NCI-H2227 (cell line): ENCODE measurements around the gene PEX13.
A peak's percentile ranks its signal among the peaks of the same experiment; 100 is the strongest.
"Not testable (repeated sequence)": the region's sequence is repeated elsewhere in the genome, so short reads cannot be mapped to it uniquely, and the experiment has no call there.

ENCODE experiments used
- DNase-seq: peaks from one replicate; lab custom pipeline; 2025; ENCODE audit not compliant: unreplicated experiment; lab: John Stamatoyannopoulos, UW

Gene PEX13

DNA sequence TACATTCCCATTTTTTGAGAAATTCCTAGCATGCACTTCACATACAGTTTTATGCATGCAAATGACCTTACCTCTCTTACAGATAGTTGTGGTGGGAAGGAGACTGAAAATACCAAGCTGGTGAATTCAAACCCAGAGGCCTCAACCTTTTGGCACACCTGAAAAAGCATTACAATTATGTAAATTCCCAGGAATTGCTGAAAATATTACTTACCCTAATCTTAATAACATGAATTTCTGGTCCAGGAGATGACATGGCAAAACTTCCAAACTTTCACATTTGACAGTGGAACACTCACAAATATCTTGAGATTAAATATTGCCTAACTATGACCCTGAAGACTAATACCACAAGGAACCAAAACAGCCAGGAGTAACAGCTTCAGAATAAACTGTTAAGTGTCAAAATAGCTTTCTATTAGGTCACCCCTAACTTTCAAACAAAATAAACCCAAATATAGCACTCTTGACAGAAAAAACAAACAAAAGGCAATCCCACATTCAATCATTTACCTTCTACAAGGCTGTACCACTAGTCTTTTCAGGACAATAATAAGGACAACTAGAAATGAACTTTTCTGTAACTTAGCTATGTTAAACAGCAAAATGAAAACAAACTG, 10.9 kb upstream of the PEX13 start:
- no peak for DNase-seq

DNA sequence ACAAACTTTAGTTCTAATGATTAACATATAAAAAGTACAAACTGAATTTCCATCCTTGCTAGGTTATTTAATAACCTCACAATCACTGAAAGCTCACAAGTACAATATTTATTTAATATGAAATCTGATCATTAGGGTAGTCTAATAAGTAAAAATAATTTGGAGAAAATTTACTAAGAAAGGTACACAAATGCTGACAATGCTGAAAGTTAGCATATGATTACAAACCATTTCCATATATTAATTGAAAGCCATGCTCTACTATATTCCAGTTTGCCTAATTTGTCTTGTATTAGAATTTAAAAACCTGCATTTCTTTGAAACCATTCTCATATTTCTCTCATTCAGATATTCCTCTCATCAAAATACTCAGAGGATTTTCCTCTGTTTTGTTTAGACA, 8.2 kb upstream of the PEX13 start:
- no peak for DNase-seq

DNA sequence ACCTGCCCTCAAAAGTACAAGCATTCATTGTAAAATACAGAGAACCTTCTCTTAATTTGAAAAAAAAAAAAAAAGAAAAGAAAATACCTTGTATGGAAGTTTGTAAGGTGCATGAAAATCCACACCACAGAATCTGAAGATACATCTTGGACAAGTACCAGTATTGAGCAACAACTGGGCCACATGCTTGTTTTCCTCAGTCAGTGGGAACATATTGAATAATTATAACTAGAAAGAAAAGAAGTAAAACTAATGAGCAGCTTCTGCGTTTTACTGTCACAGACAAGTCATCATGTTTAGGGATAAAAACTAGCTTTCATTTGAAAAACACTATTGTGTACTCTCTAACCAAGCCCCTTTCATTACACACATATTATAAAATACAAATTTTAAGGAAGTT, 5.8 kb upstream of the PEX13 start:
- DNase-seq, result no peak

DNA sequence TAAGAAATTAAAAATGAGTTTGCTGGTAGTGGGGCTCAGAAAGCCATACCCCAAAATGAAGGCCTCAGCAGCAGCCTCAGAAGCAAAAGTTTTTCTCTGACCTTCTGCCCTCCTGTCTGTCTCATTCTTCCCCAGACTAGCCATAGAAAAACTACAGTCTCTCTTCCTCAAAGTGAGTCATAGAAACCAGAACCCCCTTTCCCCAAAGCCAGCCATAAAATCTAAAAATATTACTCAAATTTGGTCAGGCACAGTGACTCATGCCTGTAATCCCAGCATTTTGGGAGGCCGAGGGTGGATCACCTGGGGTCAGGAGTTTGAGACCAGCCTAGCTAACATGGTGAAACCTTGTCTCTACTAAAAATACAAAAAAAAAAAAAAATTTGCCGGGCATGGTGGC, 5.2 kb upstream of the PEX13 start:
- not testable (repeated sequence) for DNase-seq

DNA sequence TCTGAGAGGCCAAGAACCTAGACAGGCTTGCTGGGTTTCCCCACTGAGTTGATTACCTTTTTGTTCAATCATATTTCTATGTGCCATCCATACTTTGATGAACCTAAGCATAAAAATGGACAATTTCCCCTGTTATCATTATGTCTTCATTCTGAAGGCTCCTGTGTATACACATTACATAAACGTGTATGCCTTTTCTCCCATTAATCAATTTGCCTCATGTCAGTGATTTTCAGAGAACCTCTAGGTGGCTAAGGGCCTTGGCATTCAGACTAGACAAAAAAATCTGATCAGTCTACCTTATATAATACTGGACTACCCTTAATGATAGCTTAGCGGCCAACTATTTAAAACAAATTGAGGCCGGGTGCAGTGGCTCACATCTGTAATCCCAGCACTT, 4.1 kb upstream of the PEX13 start:
- no peak for DNase-seq

DNA sequence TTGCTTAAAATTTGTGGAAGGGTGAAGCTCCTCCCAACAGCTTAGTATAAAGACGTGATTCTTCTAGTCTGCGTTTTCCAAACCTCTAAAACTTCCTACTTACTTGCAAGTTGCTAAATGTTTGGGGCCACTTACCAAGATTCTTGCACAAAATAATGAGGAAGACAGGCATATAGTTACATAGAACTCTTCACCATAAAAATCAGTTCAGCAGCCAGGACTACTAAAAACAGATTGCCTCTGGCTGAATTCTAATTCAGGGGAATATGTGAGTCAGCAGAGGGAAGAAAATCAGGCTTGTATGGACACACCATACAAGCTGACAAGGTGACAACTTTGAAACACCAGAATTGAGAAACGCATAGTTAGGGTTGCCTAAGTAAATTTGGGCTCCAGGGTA, 2.8 kb upstream of the PEX13 start:
- DNase-seq, result no peak

DNA sequence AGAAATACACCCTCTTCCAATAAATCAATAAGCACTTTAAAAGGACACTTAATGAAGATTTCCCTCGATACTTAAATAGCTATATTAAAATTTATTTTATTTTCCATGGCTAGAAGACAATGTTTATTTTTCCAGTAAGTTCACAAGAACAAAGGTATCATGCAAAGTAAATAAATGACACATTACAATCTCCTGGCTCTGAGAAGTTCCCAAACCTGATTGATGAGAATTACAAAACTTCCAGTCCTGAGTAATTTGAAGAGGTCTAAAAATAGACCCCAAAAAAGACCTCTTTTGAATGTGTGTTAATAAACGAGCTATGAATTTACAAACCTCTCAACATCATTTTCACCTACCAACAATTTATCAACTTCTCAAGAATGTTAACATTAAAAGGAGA, 1.5 kb upstream of the PEX13 start:
- no peak for DNase-seq

DNA sequence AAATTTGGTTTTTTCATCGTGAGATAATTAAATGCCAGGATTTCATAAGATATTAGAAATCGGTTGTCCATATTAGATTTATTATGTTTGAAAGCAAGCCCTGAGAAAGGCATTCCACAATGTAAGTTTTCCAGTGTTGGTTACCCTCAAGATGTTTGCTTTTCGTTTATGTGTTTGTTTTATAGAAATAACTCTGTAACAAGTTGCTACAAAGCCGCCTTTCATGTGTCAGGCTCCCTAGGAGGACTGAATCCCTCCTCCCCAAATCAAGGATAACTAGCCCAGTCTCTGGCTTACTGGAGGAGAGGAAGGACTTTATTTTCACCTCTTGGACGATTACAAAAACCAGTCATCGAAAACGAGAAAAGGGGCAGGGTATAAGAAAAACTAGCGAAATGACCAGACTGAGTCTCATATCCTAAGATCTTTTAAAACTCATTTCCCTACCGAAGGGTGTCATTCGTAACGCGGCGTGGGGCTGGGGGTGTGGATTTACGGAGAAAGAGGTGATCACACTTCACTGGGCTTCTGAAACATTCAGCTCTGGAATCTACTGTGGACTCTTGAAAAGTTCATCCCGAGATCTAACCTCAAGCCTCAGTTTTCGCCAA, 1.0 kb upstream of the PEX13 start:
- no peak for DNase-seq

DNA sequence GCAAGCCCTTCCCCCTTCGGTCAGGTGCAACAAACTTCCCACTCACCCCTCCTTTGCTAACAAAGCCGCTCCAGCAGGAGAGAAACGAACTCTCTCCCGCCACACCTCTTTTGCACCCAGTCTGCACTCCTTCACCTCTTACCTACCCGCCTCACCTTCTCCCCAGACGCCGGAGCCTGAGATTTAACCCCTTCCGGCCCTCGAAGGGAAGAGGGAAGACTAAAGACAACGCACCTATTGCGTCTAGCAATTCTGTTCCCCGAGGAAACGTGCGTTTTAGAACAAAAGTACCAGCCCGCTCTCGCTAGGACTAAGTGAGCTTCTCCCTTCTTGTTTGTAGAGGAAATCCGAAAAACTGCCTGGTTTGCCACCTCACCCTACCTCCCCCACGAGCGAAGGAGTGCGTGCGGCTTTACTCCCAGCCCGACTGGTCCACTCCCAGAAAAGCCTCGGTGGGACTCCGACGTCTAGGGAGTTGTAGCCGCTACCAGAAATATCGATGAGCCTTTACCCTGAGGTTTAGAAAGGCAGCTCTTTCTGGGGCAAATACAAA, 441 bp upstream of the PEX13 start:
- peak; percentile 89 for DNase-seq

DNA sequence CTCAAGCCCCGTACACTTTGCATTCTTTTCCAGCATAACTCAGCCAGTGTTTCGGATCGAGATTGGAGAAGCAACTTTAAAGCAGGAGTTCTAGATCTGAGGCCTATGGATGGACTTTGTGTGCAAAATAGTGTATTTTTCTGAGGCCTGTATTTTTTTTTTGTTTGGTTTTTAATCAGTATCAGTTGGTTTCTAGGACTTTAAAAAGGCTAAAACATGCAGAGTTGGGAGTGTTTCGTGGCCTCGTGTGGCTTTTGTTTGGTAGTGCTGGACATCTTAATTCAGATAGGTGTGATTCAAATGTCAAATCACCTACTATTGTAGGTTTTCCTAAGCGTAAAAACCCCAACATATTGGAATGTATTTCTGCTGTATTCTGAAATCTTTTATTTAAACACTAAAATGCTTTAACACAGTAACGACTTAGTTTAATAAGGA, 817 bp downstream of the PEX13 start:
- no peak for DNase-seq

DNA sequence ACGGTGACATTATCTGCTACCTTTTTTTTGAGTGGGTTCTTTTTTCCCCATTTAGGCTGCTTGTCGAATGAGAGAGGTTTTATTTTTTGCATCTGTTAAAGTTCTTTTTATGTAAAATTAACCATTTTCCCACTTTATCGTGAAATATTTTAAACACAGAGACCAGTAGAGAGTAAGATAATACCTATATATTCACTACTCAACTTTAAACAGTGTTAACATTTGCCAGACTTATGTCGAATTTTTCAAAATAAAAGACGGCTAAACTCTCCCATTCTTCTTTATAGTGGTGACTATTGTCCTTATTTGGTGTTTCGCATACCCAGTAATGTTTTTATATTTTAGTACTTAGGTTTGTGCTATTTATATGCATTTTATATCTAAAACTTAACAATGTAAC, 1.3 kb downstream of the PEX13 start:
- DNase-seq, result no peak

DNA sequence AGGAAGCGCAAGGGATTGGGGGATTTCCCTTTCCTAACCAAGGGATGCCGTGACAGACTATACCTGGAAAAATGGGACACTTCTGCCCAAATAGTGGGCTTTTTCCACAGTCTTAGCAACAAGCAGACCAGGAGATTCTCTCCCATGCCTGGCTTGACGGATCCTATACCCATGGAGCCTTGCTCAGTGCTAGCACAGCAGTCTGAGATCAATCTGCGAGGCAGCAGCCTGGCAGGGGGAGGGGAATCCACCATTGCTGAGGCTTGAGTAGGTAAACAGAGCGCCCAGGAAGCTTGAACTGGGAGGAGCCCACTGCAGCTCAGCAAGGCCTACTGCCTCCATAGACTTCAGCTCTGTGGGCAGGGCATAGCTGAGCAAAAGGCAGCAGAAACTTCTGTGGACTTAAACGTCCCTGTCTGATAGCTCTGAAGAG, 3.7 kb downstream of the PEX13 start:
- no peak for DNase-seq

DNA sequence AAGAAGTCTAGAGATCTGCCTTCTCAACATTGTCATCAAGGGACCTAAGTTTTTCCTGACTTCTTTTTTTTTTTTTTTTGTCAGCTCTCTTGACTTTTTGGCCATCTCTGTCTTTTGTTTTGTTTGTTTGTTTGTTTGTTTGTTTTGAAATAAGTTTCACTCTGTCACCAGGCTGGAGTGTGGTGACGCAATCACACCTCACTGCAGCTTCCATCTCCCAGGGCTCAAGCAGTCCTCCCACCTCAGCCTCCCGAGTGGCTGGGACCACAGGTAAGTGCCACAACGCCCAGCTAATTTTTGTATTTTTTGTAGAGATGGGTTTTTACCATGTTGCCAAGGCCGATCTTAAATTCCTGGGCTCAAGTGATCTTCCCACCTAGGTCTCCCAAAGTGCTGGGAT, 6.2 kb downstream of the PEX13 start:
- no peak for DNase-seq

DNA sequence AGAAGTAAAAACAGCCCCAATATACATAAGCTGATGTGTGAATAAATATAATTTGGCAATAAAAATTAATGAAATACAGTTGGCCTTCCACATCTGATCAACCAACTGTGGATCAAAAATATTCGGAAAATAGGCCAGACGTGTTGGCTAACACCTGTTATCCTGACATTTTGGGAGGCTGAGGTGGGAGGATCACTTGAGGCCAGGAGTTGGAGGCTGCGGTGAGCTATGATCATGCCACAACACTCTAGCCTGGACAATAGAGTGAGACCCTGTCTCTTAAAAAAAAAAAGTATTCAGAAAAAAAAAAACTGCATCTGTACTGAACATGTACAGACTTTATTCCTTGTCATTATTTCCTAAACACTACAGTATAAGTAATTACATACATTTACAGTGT, 12.0 kb downstream of the PEX13 start:
- DNase-seq, result no peak

DNA sequence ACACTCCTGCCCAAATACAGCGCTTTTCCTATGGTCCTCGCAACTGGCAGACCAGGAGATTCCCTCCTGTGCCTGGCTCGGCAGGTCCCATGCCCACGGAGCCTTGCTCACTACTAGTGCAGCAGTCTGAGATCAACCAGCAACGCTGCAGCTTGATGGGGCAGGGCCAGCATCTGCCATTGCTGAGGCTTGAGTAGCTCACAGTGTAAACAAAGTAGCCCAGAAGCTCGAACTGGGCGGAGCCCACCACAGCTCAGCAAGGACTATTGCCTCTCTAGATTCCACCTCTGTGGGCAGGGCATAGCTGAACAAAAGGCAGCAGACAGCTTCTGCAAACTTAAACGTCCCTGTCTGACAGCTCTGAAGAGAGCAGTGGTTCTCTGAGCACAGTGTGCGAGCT, 17.1 kb downstream of the PEX13 start:
- not testable (repeated sequence) for DNase-seq

DNA sequence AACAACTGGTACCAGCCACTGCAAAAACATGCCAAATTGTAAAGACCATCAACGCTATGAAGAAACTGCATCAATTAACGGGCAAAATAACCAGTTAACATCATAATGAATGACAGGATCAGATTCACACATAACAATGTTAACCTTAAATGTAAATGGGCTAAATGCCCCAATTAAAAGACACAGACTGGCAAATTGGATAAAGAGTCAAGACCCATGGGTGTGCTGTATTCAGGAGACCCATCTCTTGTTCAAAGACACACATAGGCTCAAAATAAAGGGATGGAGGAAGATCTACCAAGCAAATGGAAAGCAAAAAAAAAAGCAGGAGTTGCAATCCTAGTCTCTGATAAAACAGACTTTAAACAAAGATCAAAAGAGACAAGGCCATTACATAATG, 19.1 kb downstream of the PEX13 start:
- DNase-seq, result not testable (repeated sequence)

DNA sequence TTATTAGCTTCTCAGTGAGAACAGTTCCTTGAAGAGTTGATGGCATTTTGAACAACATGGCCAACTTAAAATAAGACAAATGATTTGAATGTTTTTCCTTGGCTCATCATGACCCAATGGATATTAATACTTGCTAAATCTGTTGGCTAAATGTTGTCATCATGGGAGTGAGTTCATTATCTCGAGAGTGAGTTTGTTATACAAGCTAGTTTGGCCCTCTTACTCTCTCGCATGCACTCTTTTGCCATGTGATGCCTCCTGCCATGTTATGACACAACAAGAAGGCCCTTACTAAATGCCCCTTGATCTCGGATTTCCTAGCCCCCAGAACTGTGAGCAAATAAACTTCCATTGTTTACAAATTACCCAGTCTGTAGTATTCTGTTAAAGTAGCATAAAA, 25.3 kb downstream of the PEX13 start:
- no peak for DNase-seq

DNA sequence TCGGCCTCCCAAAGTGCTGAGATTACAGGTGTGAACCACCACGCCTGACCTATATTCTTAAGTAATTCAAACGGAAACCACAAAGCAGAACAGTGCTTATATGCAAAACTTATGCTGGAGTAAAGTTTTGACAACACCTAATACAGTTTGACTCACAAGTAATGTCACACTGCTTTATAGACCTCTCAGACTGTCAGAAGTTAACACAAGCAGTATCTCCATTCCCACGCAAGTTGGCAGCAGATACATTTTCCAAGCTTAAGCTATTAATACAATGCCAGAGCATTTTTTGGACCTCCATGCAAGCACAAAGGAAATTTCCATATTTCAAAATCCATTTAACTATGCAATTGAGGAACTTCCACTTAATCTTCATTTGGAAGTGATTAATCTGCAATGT, 27.1 kb downstream of the PEX13 start:
- DNase-seq, result no peak

DNA sequence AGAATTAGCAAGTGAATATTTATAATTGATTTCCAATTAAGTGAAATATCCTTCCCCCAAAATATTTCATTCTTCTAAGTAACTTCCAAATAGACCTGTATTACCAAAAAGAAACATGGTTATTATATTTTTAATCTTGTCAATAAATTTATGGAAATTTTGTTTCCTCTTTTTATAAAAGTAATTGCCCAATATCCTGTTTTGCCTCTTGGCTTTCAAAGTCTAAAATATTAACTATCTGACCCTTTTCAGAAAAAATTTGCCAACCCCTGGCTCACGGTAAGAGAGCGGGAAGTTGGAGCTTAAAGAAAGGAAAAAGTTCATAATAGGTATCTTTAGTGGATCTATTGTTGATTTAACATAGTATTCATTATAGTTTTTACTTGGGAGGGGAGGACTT, 27.7 kb downstream of the PEX13 start:
- DNase-seq, result no peak

DNA sequence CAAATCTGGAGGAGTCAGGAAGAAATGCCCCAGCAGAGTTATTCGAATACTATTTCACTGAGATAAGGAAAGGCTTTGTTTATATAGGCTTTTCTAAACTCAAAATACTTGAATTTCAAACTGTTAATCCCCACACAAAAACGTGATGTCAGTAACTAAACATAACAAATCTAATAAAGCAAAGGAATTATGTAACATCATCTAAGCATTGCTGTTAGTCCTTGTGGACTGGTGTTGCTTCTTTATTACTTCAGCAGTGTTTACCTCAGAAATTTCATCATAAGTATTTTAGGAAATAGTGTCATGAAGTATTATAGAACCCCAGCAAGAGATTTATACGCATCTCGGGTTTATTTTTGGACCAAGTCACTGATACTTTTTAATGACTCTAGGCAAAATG, 28.5 kb downstream of the PEX13 start:
- no peak for DNase-seq

DNA sequence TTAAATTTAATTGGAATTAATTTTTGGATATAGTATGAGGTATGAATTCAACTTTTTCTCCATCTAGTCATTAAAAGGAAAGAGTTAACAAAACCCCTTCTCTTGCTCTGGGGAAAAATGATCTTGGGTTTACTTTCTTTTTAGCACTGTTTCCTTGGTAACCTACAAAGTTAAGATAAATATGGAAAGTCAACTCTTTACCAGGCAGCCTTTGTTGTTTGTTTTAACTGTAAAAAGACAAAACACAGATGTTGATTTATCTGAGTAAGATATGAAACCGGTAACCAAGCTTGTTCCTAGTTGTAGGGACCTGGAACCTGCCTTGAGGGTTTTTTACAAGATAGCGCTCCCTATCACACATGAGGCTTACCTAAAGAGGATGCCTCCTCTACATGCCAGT, 38.0 kb downstream of the PEX13 start:
- DNase-seq, result no peak

DNA sequence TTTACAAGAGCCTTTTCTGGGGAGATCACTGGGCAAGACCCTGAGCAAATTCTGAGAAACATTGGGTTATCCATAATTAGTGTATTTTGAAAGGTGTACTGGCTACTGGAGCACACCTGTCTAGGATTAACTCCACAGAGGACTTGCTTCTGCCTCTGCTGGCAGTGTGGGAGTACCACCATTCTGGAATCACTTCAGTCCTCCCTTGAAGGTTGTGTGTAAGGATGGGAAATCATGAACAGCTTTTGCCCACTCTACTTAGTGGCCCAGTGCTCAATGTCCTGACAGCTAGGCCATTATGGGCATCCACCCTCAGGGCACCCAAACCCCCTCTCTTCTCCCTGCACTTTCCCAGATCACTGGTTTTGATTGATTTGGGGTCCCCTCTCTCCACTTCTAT, 40.0 kb downstream of the PEX13 start:
- DNase-seq, result no peak

DNA sequence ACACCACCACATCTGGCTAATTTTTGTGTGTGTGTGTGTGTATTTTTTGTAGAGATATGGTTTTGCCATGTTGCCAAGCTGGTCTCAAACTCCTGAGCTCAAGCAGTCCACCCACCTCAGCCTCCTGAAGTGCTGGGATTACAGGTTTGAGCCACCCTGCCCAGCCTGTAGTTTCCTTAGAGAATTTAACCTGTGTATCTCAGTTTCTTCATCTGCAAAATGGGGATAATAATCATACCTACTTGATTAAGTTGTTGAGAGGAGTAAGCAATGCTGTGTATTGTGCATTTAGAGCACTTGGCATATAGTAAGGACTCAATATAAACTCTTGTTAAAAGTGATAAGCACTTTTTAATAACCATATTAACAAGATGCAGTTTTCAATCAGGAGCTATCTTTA, 41.9 kb downstream of the PEX13 start:
- DNase-seq, result no peak
